ENCODE results near the gene SFMBT2.

DNA sequence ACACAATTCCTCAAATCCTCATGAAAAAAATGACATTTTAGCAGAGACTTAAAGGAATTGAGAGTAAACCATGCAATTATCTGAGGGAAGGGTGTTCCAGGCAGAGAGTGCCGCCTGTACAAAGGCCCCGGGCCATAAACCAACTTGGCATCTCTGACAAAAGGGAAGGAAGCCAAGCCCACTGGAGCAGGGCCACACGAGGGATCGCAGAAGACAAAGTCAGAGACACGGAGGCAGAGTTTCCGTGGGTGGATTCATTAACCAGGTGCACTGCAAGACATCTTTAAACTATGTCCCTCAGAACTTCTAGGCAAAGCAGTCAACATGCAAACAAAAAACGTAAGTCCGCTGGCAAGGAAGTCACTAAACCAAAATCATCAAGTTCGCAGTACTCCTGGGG, 92.0 kb downstream of the SFMBT2 start:
- TF ChIP-seq EZH2phosphoT487 (IDR thresholded peaks at IDR 0.05; ENCODE audit: borderline replicate concordance, low read depth, low read length) = no peak
- TF ChIP-seq, protein P1, sequence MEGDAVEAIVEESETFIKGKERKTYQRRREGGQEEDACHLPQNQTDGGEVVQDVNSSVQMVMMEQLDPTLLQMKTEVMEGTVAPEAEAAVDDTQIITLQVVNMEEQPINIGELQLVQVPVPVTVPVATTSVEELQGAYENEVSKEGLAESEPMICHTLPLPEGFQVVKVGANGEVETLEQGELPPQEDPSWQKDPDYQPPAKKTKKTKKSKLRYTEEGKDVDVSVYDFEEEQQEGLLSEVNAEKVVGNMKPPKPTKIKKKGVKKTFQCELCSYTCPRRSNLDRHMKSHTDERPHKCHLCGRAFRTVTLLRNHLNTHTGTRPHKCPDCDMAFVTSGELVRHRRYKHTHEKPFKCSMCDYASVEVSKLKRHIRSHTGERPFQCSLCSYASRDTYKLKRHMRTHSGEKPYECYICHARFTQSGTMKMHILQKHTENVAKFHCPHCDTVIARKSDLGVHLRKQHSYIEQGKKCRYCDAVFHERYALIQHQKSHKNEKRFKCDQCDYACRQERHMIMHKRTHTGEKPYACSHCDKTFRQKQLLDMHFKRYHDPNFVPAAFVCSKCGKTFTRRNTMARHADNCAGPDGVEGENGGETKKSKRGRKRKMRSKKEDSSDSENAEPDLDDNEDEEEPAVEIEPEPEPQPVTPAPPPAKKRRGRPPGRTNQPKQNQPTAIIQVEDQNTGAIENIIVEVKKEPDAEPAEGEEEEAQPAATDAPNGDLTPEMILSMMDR (conservative IDR thresholded peaks at IDR 0.05; ENCODE audit: low read length) = no peak

Data from OCI-LY7 (cell line).